Mesenchymal stem cell (in vitro differentiated cells and primary cell): ENCODE data around the gene VPS11.

Experiments used
- DNase-seq: peaks from one replicate; pipeline ENCODE4 v3.0.0-alpha.2; 2013
- H2AFZ ChIP-seq: one replicate; pipeline ENCODE4 v1.6.1; 2013; ENCODE audit warnings: low read depth, mild to moderate bottlenecking, control low read depth, inconsistent platforms, low read length, moderate library complexity
- H2AK5ac ChIP-seq: 2 replicates; pipeline ENCODE4 v1.6.1; 2013; ENCODE audit warnings: low read length, moderate library complexity, mild to moderate bottlenecking, inconsistent platforms; ENCODE audit not compliant: severe bottlenecking
- H2BK120ac ChIP-seq: one replicate; pipeline ENCODE4 v1.6.1; 2013; ENCODE audit warnings: low read depth, mild to moderate bottlenecking, inconsistent platforms, low read length, moderate library complexity
- H2BK12ac ChIP-seq, 2 experiments: one replicate each; pipeline ENCODE4 v1.6.1; 2013; ENCODE audit warnings: inconsistent platforms in 2 of 2, low read length in 2 of 2, mild to moderate bottlenecking in 2 of 2, moderate library complexity in 2 of 2, control low read depth in 1 of 2
- H2BK15ac ChIP-seq: one replicate; pipeline ENCODE4 v1.6.1; 2013; ENCODE audit warnings: mild to moderate bottlenecking, low read depth, inconsistent platforms; ENCODE audit not compliant: poor library complexity, severe bottlenecking
- H2BK5ac ChIP-seq: 2 replicates; pipeline ENCODE4 v1.6.1; 2013; ENCODE audit warnings: low read depth, mild to moderate bottlenecking, low read length, control low read depth, inconsistent platforms; ENCODE audit not compliant: poor library complexity, severe bottlenecking
- H3K14ac ChIP-seq, 2 experiments: one replicate each; pipeline ENCODE4 v1.6.1; 2013; ENCODE audit warnings: inconsistent platforms in 2 of 2, low read length in 2 of 2, control low read depth in 1 of 2, mild to moderate bottlenecking in 1 of 2, moderate library complexity in 1 of 2
- H3K18ac ChIP-seq, 2 experiments: one replicate each; pipeline ENCODE4 v1.6.1; 2013; ENCODE audit warnings: inconsistent platforms in 2 of 2, low read length in 2 of 2, control low read depth in 1 of 2, low read depth in 1 of 2, mild to moderate bottlenecking in 1 of 2
- H3K23ac ChIP-seq, 2 experiments: one replicate each; pipeline ENCODE4 v1.6.1; 2013; ENCODE audit warnings: inconsistent platforms in 2 of 2, low read length in 2 of 2, mild to moderate bottlenecking in 2 of 2, moderate library complexity in 2 of 2, control low read depth in 1 of 2
- H3K27ac ChIP-seq: 2 replicates; pipeline ENCODE4 v1.5.1; 2013; ENCODE audit warnings: mild to moderate bottlenecking, moderate library complexity, low read length, control low read depth, inconsistent platforms; ENCODE audit not compliant: poor library complexity, severe bottlenecking
- H3K27me3 ChIP-seq, 2 experiments: 2 replicates each; pipeline versions ENCODE4 v1.6.1 to v1.7.0; 2013; ENCODE audit warnings: low read length in 2 of 2, mild to moderate bottlenecking in 2 of 2, moderate library complexity in 2 of 2, control low read depth in 1 of 2, inconsistent platforms in 1 of 2; ENCODE audit not compliant: control insufficient read depth in 1 of 2, insufficient read depth in 1 of 2
- H3K36me3 ChIP-seq, 2 experiments: 2 replicates each; pipeline versions ENCODE4 v1.6.1 to v1.7.0; 2013; ENCODE audit warnings: low read length in 2 of 2, control low read depth in 1 of 2, inconsistent platforms in 1 of 2, low read depth in 1 of 2, mild to moderate bottlenecking in 1 of 2; ENCODE audit not compliant: insufficient read depth in 2 of 2, control insufficient read depth in 1 of 2
- H3K4ac ChIP-seq, 2 experiments: one replicate each; pipeline ENCODE4 v1.6.1; 2013; ENCODE audit warnings: inconsistent platforms in 2 of 2, low read length in 2 of 2, mild to moderate bottlenecking in 2 of 2, moderate library complexity in 2 of 2, control low read depth in 1 of 2, low read depth in 1 of 2
- H3K4me1 ChIP-seq: 2 replicates; pipeline ENCODE4 v1.6.1; 2013; ENCODE audit warnings: low read depth, low read length, control low read depth; ENCODE audit not compliant: control insufficient read depth, insufficient read depth
- H3K4me2 ChIP-seq: 2 replicates; pipeline ENCODE4 v1.6.1; 2013; ENCODE audit warnings: low read length, mild to moderate bottlenecking, inconsistent platforms; ENCODE audit not compliant: poor library complexity, severe bottlenecking
- H3K4me3 ChIP-seq, 2 experiments: 2 replicates each; pipeline versions ENCODE4 v1.5.1 to v1.7.0; 2013; ENCODE audit warnings: low read length in 2 of 2, mild to moderate bottlenecking in 2 of 2, control low read depth in 1 of 2, low read depth in 1 of 2; ENCODE audit not compliant: insufficient read depth in 1 of 2
- H3K79me1 ChIP-seq: replicated peaks from 2 replicates; pipeline ENCODE4 v1.6.1; 2013; ENCODE audit warnings: mild to moderate bottlenecking, control low read depth, low read length, inconsistent platforms; ENCODE audit not compliant: poor library complexity, severe bottlenecking
- H3K9ac ChIP-seq: 2 replicates; pipeline ENCODE4 v1.7.0; 2013; ENCODE audit warnings: mild to moderate bottlenecking, low read length, moderate library complexity
- H3K9me3 ChIP-seq: 2 replicates; pipeline ENCODE4 v1.7.0; 2013; ENCODE audit warnings: mild to moderate bottlenecking, low read length; ENCODE audit not compliant: control insufficient read depth
- H4K8ac ChIP-seq: one replicate; pipeline ENCODE4 v1.6.1; 2013; ENCODE audit warnings: inconsistent platforms, mild to moderate bottlenecking, low read length, moderate library complexity
- H4K91ac ChIP-seq: one replicate; pipeline ENCODE4 v1.6.1; 2013; ENCODE audit warnings: mild to moderate bottlenecking, low read length, inconsistent platforms
- WGBS: methylation state at CpG from one replicate; pipeline ENCODE4 v1.1.7; 2013; ENCODE audit warnings: mixed read lengths; 5-methylcytosine and 5-hydroxymethylcytosine counted together

Gene VPS11

GRCh38 chr11:119049081-119049480 lies 18.5 kb upstream of the VPS11 start:
- no peak overlapping the region for H3K4ac ChIP-seq
- H2BK15ac ChIP-seq, result no peak overlapping the region
- H4K91ac ChIP-seq, result no peak overlapping the region
- H3K27ac ChIP-seq, result no peak overlapping the region
- no peak overlapping the region for H3K4me2 ChIP-seq
- H3K4me1 ChIP-seq, result no peaks in the 10 kb centered on the region
- H4K8ac ChIP-seq, result no peak overlapping the region
- no peak overlapping the region for H3K18ac ChIP-seq
- no peak overlapping the region for H3K9ac ChIP-seq
- H3K36me3 ChIP-seq, result peaks cover 88 to 97% of the 10 kb centered on the region in 2 experiments
- WGBS, result 94% methylated on average over 7 of the region's 7 CpGs
- H3K9me3 ChIP-seq, result no peaks in the 10 kb centered on the region
- no peaks in the 10 kb centered on the region for H3K27me3 ChIP-seq
- no peak overlapping the region for H3K14ac ChIP-seq
- H2BK5ac ChIP-seq, result no peak overlapping the region
- no peak overlapping the region for H2AK5ac ChIP-seq
- no peak overlapping the region for H2BK120ac ChIP-seq
- H2BK12ac ChIP-seq, result no peak overlapping the region
- no peak overlapping the region for H2AFZ ChIP-seq
- H3K4me3 ChIP-seq, result no peak overlapping the region
- peaks cover 32% of the 10 kb centered on the region for H3K79me1 ChIP-seq
- H3K23ac ChIP-seq, result no peak overlapping the region
- no peak for DNase-seq

GRCh38 chr11:119051440-119052162 lies 16.0 kb upstream of the VPS11 start:
- Histone ChIP-seq H3K36me3 (peaks cover 79 to 90% of the 10 kb centered on the region in 2 experiments), H3K9me3 (no peaks in the 10 kb centered on the region), H3K4me2 (no peak overlapping the region), H3K79me1 (peaks cover 46% of the 10 kb centered on the region), H4K8ac (no peak overlapping the region), H3K23ac (no peak overlapping the region), H3K27me3 (no peaks in the 10 kb centered on the region), H4K91ac (no peak overlapping the region), H2BK5ac (no peak overlapping the region), H3K4ac (no peak overlapping the region), H2BK12ac (no peak overlapping the region), H2AFZ (no peak overlapping the region), H3K27ac (no peak overlapping the region), H3K4me1 (peaks cover 8% of the 10 kb centered on the region), H3K18ac (no peak overlapping the region), H2BK120ac (no peak overlapping the region), H3K9ac (no peak overlapping the region), H3K4me3 (no peak overlapping the region), H2BK15ac (no peak overlapping the region), H2AK5ac (no peak overlapping the region), H3K14ac (no peak overlapping the region)
- WGBS, result 95% methylated on average over 16 of the region's 17 CpGs
- no peak for DNase-seq

GRCh38 chr11:119052163-119052814 lies 15.3 kb upstream of the VPS11 start:
- Histone ChIP-seq H3K27ac (no peak overlapping the region), H3K14ac (no peak overlapping the region), H4K8ac (no peak overlapping the region), H3K4me2 (no peak overlapping the region), H3K4me3 (no peak overlapping the region), H2BK15ac (no peak overlapping the region), H3K36me3 (peaks cover 72 to 83% of the 10 kb centered on the region in 2 experiments), H3K9ac (no peak overlapping the region), H3K4me1 (peaks cover 10% of the 10 kb centered on the region), H4K91ac (no peak overlapping the region), H3K4ac (no peak overlapping the region), H3K79me1 (peaks cover 46% of the 10 kb centered on the region), H2AFZ (no peak overlapping the region), H2AK5ac (no peak overlapping the region), H3K27me3 (no peaks in the 10 kb centered on the region), H3K23ac (no peak overlapping the region), H2BK120ac (no peak overlapping the region), H3K18ac (no peak overlapping the region), H2BK5ac (no peak overlapping the region), H3K9me3 (no peaks in the 10 kb centered on the region), H2BK12ac (no peak overlapping the region)
- no peak for DNase-seq
- 97% methylated on average over 22 of the region's 23 CpGs for WGBS

- Histone ChIP-seq H2BK120ac (no peak overlapping the region), H3K27ac (no peak overlapping the region), H3K23ac (no peak overlapping the region), H2BK12ac (no peak overlapping the region), H3K4me1 (peaks cover 15% of the 10 kb centered on the region), H3K4me2 (no peak overlapping the region), H4K8ac (no peak overlapping the region), H3K4ac (no peak overlapping the region), H3K9ac (no peak overlapping the region), H3K36me3 (peaks cover 51 to 62% of the 10 kb centered on the region in 2 experiments), H3K9me3 (no peaks in the 10 kb centered on the region), H3K18ac (no peak overlapping the region), H4K91ac (no peak overlapping the region), H3K14ac (no peak overlapping the region), H2BK15ac (no peak overlapping the region), H3K79me1 (peaks cover 47% of the 10 kb centered on the region), H2AFZ (no peak overlapping the region), H3K4me3 (no peak overlapping the region), H3K27me3 (no peaks in the 10 kb centered on the region), H2AK5ac (no peak overlapping the region), H2BK5ac (no peak overlapping the region)
- DNase-seq, result no peak
- 94% methylated on average over 10 of the region's 10 CpGs for WGBS
These were observed 13.2 kb upstream of the VPS11 start for GRCh38 chr11:119054418-119054817.
